ENCODE results near the gene ACTL6B. TPM values are rescaled to one million over a fixed set of nuclear protein-coding genes. Genes with fewer than 3 reads are reported as not detected.

The ACTL6B gene
- total and polyA plus RNA-seq, 2 of the 8 experiments (the other 6 are each of a cell fraction or from before 2014, with no cell fraction given) = 2.1 to 4.5 TPM

GRCh38 chr7:100641860-100642533 lies 14.3 kb downstream of the ACTL6B start:
- Histone ChIP-seq H3K9me3 (ENCODE audit: insufficient read depth in 2 of 2, low read depth in 1 of 2, low read length in 1 of 2) (no peaks in the 10 kb centered on the region), H3K27ac (ENCODE audit: low read depth, low read length) (no peak overlapping the region), H3K18ac (ENCODE audit: extremely low read depth, low read length) (no peak overlapping the region), H2BK20ac (ENCODE audit: low read length) (no peak overlapping the region), H4K5ac (ENCODE audit: insufficient read length, low read depth, low read length) (no peak overlapping the region), H4K8ac (ENCODE audit: extremely low read depth, insufficient read depth, low read length) (no peak overlapping the region), H3K79me1 (ENCODE audit: low read depth, low read length) (no peaks in the 10 kb centered on the region), H2AFZ (ENCODE audit: low read length) (no peak overlapping the region), H3K9ac (replicated peaks in 1 of 4; ENCODE audit: extremely low read depth in 1 of 4, low read depth in 3 of 4, low read length in 3 of 4) (no peak overlapping the region), H3K23ac (ENCODE audit: insufficient read length) (no peak overlapping the region), H4K20me1 (replicated peaks in 1 of 2; ENCODE audit: control insufficient read depth in 1 of 2, insufficient read depth in 2 of 2, low read length in 2 of 2) (no peaks in the 10 kb centered on the region), H3K56ac (replicated peaks; ENCODE audit: insufficient read length, low read depth, low read length) (no peak overlapping the region), H2BK120ac (replicated peaks; ENCODE audit: low read depth, low read length) (no peak overlapping the region), H2BK5ac (ENCODE audit: low read depth, low read length) (no peak overlapping the region), H2BK12ac (ENCODE audit: low read depth, low read length) (no peak overlapping the region; the same call in 1 of the 2 replicates), H3K23me2 (ENCODE audit: low read depth, low read length) (peaks cover 2% of the 10 kb centered on the region; the same call in 1 of the 2 replicates), H3K36me3 (ENCODE audit: control insufficient read depth in 2 of 4, insufficient read depth in 4 of 4, low read length in 3 of 4) (no peaks in the 10 kb centered on the region), H3K14ac (ENCODE audit: insufficient read length) (no peak overlapping the region), H3K79me2 (ENCODE audit: control insufficient read depth in 1 of 2, insufficient read depth in 2 of 2, low read length in 2 of 2) (no peaks in the 10 kb centered on the region), H3K4me2 (ENCODE audit: insufficient read depth in 1 of 2, low read depth in 2 of 2, low read length in 2 of 2) (peak overlapping the region; percentile 7 to 40; a peak in 1 of 4 replicates), H4K91ac (replicated peaks; ENCODE audit: insufficient read length, low read length) (no peak overlapping the region), H3K4me1 (replicated peaks in 1 of 4; ENCODE audit: control insufficient read depth in 3 of 4, insufficient read depth in 4 of 4, low read length in 3 of 4) (peaks cover 0 to 29% (median 16%) of the 10 kb centered on the region in 4 experiments; a peak in 6 of 7 replicates), H2AK5ac (ENCODE audit: low read depth, low read length) (no peak overlapping the region; the same call in 1 of the 2 replicates), H3K4me3 (ENCODE audit: extremely low read depth in 1 of 4, insufficient read depth in 2 of 4, low read depth in 3 of 4, low read length in 4 of 4) (no peak overlapping the region), H3K27me3 (replicated peaks in 1 of 4; ENCODE audit: control insufficient read depth in 3 of 4, extremely low read depth in 1 of 4, insufficient read depth in 3 of 4, low read length in 3 of 4) (no peaks in the 10 kb centered on the region), H3K4ac (replicated peaks; ENCODE audit: insufficient read length, low read depth, low read length) (no peak overlapping the region), H2BK15ac (ENCODE audit: low read length) (no peak overlapping the region)
- ChIA-PET CTCF (ENCODE audit: partially characterized antibody) (interaction anchor here (0.6 to 1.9 kb wide), 15 partner anchors 8 to 453 kb away, joined by 3 to 13 read pairs (median 3); no protein-coding TSS in a partner anchor), POLR2A (ENCODE audit: partially characterized antibody) (interaction anchor here (0.6 to 2.0 kb wide), 6 partner anchors 13 to 185 kb away, joined by 3 to 5 read pairs (median 4); partner anchors contain the start of gene ACTL6B)
- DNase-seq (ENCODE audit: low read depth in 1 of 2, low spot score in 2 of 2) (no peak), FAIRE-seq (no peak)
- 90% methylated on average over 10 of the region's 10 CpGs; no CpG with 5 or more reads in 1 of the 2 experiments for WGBS, 2 experiments (ENCODE audit: extremely low coverage in 1 of 2, insufficient coverage in 1 of 2, insufficient read length in 1 of 2, insufficient replicate concordance in 2 of 2, low coverage in 1 of 2, low lambda C conversion rate in 2 of 2, missing lambda C conversion rate in 1 of 2)
- TF ChIP-seq CTCF (IDR thresholded peaks at IDR 0.05; ENCODE audit: control extremely low read depth in 1 of 3, insufficient read depth in 1 of 3, low read depth in 1 of 3, low read length in 3 of 3) = peak in 2 of 3 experiments; percentile 11 to 14; a peak in 2 of 4 replicates
- no peak for TF ChIP-seq ASH2L (IDR thresholded peaks at IDR 0.05; ENCODE audit: low read length)

All from H1 (cell line).